ENCODE results near the gene LRTM2. TPM values are rescaled to one million over a fixed set of nuclear protein-coding genes. Genes with fewer than 3 reads are reported as not detected.

The LRTM2 gene
- total RNA-seq, 1 experiment from 2014 or later: not detected

GRCh38 chr12:1864456-1864855 lies 44.1 kb downstream of the LRTM2 start:
- no peak for DNase-seq (ENCODE audit: low spot score)

GRCh38 chr12:1864867-1865266 lies 44.5 kb downstream of the LRTM2 start:
- no peak for DNase-seq (ENCODE audit: low spot score)

GRCh38 chr12:1865284-1865866 lies 45.0 kb downstream of the LRTM2 start:
- DNase-seq (ENCODE audit: low spot score): no peak

DNA sequence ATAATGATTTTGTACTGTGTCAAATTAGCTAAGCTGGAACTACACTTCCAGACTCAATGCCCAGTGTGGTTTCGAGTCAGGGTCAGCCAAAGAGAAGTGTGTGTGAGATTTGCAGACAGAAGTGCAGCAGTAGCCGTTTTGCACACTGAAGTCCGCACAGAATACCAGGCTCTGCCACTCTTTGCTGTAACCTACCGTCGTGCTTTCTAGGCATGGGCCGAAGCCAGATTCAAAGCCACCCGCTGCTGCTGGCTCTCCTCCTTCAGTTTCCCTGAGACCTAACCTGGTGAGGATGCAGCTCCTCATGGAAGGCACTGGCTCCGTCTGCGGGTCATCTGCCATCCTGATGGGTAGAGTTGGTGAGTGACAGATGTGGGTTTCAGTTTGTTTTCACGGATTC lies 48.8 kb downstream of the LRTM2 start:
- no peak for DNase-seq (ENCODE audit: low spot score)

- no peak for DNase-seq (ENCODE audit: low spot score)
These were observed 49.7 kb downstream of the LRTM2 start for GRCh38 chr12:1870086-1870485.

- DNase-seq (ENCODE audit: low spot score): no peak
These were observed 50.9 kb downstream of the LRTM2 start for GRCh38 chr12:1870998-1871917.

GRCh38 chr12:1872001-1872400 lies 51.6 kb downstream of the LRTM2 start:
- no peak for DNase-seq (ENCODE audit: low spot score)

DNA sequence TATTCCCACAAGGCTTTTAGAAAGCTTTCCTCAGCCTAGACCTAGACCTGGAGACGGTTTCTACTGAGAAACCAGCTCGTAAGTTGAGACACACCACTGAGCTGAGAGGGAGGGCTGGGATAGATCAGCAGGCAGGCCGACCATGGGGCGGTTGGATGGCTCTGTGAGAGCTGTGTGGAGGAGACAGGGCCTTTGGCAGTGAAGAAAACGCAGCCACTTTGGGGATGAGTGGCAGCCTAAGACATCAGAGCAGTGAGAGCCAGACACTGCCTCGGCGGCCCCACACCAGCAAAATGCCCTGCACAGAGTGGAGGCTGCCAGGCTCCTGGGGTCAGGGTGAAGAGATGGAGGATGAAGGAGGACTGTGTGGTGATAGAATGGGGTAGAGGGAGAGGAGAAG lies 52.1 kb downstream of the LRTM2 start:
- no peak for DNase-seq (ENCODE audit: low spot score)

GRCh38 chr12:1873531-1874510 lies 53.5 kb downstream of the LRTM2 start:
- DNase-seq (ENCODE audit: low spot score): no peak

- DNase-seq (ENCODE audit: low spot score): no peak
These were observed 55.2 kb downstream of the LRTM2 start for GRCh38 chr12:1875608-1876007.

- no peak for DNase-seq (ENCODE audit: low spot score)
These were observed 55.7 kb downstream of the LRTM2 start for GRCh38 chr12:1876086-1876485.

GRCh38 chr12:1877169-1877878 lies 57.0 kb downstream of the LRTM2 start:
- DNase-seq (ENCODE audit: low spot score): no peak

DNA sequence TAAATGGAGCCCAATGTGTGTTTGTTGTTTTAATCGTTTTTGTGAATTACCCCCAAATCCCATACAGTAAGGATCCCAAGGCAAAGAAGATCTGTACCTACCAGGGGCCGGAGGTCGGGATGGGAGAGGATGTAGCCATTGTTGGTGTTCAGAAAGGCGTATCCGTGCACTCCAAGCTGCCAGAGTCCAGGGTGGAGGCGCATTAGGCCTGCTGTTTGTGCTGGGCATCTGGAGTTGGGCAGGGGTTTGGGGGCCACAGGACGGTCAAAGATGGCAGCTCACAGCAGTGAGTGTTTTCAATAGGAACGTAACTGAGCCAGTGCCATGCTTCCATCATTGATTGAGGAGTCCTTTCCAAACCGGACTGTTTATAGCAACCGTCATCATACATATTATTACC lies 57.8 kb downstream of the LRTM2 start:
- DNase-seq (ENCODE audit: low spot score): no peak

DNA sequence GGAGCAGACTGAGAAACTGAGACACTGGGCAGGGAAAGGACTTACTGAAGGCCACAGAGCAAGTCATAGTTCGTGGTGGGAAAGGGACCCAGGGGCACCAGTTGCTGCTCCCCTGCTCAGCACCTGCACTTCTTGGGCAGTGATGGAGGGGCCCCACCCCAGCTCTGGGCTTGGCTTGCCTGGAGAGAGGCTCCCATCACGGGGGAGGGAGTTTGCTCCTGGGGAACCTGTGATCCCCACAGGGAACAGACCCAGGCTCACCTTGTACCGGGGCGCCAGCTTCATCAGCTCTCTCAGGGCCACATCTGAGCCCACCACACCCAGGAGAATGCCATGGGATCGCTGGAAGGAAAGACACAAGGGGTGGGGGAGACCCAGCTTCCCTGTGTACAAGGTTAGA lies 58.3 kb downstream of the LRTM2 start:
- no peak for DNase-seq (ENCODE audit: low spot score)

DNA sequence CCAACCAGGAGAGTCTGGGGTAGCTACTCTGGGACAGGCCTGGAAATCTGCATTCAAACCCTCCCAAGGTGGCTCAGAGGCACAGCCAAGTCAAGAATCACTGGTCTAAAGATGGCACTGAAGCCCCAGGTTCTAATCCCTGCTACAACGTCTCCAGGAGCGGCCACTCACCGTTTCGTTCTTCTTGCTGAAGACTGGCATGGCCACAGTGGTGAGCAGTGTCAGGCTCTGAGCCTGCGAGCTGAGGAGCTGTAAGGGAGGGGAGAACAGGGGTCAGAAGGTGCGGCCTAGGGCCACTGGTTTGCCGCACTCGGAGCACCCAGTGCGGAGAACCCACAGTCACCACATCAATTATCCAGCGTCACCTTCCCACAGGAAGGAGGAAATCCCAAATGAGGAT lies 59.3 kb downstream of the LRTM2 start:
- DNase-seq (ENCODE audit: low spot score): no peak

DNA sequence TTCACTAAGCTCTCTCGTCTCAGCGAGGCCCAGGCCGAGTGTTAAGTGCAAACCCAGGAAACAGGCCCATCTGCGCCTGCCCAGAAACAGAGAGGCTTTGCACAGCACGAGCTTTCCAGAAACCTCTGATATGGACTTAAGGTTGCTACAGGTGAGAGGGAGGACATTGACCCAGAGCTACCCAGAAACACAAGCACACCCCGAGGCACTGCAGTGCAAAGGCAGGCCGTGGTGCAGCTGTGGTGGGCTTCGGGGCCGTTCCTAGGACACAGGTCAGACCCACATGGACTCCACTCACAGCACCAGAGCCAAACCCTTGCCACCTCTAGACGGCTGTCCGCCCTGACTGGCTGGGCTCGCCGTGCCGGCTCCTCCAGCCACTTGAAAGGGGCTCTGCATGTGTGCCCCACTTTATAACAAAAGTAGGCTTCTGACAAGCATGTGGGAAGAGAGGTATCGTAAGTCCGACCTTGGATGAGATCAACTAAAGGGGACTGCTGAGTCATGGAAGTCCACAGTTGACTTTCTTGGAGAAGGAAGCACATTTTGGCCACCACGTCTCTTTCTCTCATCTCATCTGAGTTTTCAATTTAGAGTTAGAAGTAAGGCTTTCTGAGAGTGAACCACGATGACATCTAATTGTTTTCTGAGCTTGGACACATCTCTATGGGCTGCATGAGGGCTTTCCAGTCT lies 59.9 kb downstream of the LRTM2 start:
- no peak for DNase-seq (ENCODE audit: low spot score)

- DNase-seq (ENCODE audit: low spot score): no peak
These were observed 60.5 kb downstream of the LRTM2 start for GRCh38 chr12:1880876-1881275.

DNA sequence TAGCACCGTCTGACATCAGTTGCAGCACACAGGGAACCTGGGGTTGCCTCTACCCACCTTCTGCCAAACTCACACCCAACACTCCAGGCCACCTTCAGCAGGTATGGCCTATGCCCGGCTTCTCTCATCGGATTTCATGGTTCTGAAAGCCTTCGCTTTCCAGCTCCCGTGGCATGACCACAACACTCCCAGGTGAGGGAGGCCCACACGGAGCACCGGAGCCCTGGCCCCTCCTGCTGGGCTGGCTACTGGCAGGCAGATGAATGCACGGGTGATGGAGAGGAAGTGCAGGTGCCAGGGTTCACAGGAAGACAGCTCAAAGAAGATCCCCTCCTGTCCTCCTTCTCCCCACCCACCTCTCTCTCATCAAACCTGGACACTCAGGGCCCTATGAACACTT lies 60.9 kb downstream of the LRTM2 start:
- no peak for DNase-seq (ENCODE audit: low spot score)

GRCh38 chr12:1881936-1882335 lies 61.6 kb downstream of the LRTM2 start:
- DNase-seq (ENCODE audit: low spot score): no peak

DNA sequence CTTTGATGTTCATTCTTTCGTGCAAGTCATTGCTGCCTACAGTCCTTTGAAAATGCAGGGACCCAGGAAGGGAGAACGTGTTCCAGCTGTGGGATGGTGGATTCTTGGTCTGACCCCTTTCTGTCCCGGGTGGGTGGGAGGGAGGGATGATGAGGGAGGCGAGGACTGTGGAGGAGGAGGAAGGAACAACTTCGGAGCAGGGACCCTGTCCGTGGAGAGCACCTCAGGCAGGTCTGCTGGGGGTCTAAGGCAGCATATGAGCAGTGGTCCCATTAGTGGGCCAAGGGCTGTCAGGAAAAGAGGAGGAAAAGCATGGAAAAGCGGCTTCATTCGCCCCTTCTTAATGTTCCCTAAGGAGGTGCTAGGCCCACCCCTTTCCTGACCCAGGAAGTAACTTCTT lies 62.0 kb downstream of the LRTM2 start:
- no peak for DNase-seq (ENCODE audit: low spot score)

Measured in HT-29 (cell line).